Colonic mucosa (tissue), 4 donors: ENCODE results near the gene ZNF202. TPM values are rescaled to one million over a fixed set of nuclear protein-coding genes. Genes with fewer than 3 reads are reported as not detected.

Source experiments
- DNase-seq: peaks from one replicate; pipeline ENCODE4 v3.0.0-alpha.2; 2020
- H3K27ac ChIP-seq: fragments of 200-600 bp; one replicate; pipeline ENCODE4 v1.8.0; 2021
- H3K27me3 ChIP-seq: fragments of 200-600 bp; one replicate; pipeline ENCODE4 v1.8.0; 2021
- H3K36me3 ChIP-seq: fragments of 200-600 bp; one replicate; pipeline ENCODE4 v1.8.0; 2021
- H3K4me1 ChIP-seq: fragments of 200-600 bp; one replicate; pipeline ENCODE4 v1.8.0; 2021; ENCODE audit warnings: mild to moderate bottlenecking
- H3K4me3 ChIP-seq: fragments of 200-600 bp; one replicate; pipeline ENCODE4 v1.8.0; 2021
- H3K9ac ChIP-seq, 2 donors: one replicate each; pipeline ENCODE4 v1.7.0; 2013; ENCODE audit warnings: control low read depth in 2 of 2, low read depth in 2 of 2, low read length in 2 of 2
- H3K9me3 ChIP-seq: fragments of 200-600 bp; one replicate; pipeline ENCODE4 v1.8.0; 2021
- intact Hi-C: fragments of 100-400 bp; cut with DNase I; formaldehyde crosslinking; loops from one replicate; pipeline ENCODE4 v1.14.1; 2022
- total RNA-seq, 2 donors: library from RNA; stranded (reverse); fragmentation: NEBNext Ultra II Directional in 1 of 2; extraction: Animal tissue kit (Norgen Biotek cat#: 25700) in 1 of 2; gene quantifications; one replicate each; pipeline ENCODE4 v1.2.1, GENCODE V29; 2021
- TF ChIP-seq, protein P1 (sequence below): fragments of 200-600 bp; IDR thresholded peaks from one replicate; pipeline ENCODE4 v1.8.0; 2022; ENCODE audit warnings: antibody characterized with exemption, mild to moderate bottlenecking
- donor health status: healthy.
- donor health status: DM: no; HTN: no; CAD: no.
- donor health status: DM: no; HTN: no; CAD: no.

ZNF202 gene
- total RNA-seq, 2 donors from 2014 or later = 7.4 to 8.5 TPM

- Histone ChIP-seq H3K27me3 (no peaks in the 10 kb centered on the region), H3K9ac (no peak overlapping the region), H3K4me1 (no peaks in the 10 kb centered on the region), H3K27ac (no peak overlapping the region), H3K9me3 (no peaks in the 10 kb centered on the region), H3K36me3 (no peaks in the 10 kb centered on the region), H3K4me3 (no peak overlapping the region)
- DNase-seq = no peak
- intact Hi-C loops = no loop called here
- TF ChIP-seq, protein P1, sequence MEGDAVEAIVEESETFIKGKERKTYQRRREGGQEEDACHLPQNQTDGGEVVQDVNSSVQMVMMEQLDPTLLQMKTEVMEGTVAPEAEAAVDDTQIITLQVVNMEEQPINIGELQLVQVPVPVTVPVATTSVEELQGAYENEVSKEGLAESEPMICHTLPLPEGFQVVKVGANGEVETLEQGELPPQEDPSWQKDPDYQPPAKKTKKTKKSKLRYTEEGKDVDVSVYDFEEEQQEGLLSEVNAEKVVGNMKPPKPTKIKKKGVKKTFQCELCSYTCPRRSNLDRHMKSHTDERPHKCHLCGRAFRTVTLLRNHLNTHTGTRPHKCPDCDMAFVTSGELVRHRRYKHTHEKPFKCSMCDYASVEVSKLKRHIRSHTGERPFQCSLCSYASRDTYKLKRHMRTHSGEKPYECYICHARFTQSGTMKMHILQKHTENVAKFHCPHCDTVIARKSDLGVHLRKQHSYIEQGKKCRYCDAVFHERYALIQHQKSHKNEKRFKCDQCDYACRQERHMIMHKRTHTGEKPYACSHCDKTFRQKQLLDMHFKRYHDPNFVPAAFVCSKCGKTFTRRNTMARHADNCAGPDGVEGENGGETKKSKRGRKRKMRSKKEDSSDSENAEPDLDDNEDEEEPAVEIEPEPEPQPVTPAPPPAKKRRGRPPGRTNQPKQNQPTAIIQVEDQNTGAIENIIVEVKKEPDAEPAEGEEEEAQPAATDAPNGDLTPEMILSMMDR = no peak
Observed at GRCh38 chr11:123683428-123684170, 57.9 kb downstream of the ZNF202 start.

DNA sequence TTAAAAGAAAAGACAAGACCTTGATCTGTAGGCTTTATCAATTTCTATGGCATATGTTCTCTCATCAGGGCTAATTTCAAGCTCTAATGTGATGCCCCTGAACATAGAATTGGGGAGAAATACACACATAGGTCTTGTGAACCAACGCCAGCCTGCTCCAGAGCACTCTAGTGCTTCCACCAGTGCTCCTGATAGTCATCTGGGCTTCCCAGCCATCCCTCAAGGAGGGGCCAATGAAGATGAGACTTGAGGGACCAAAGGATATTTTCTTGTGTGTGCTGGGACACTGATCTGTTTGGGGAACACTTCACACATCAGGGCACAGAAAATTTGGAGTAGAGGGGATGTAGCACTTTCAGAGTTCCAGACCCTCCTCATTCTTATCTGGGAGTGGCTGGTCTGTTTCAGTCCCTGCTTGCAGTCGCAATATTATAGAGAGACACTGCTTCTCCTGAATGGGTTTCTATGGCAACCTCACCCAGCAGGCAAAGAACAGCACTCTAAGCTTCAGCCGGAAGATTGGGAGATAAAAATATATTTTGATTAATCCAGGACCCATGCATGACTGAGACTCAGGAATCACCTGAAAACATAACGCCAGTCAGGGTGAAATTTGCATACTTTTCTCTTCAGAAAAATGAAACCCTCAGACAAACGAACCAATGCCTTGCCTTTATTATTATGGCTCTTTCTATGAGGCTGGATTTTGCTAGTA lies 58.6 kb downstream of the ZNF202 start:
- Histone ChIP-seq H3K4me1 (no peaks in the 10 kb centered on the region), H3K27ac (no peak overlapping the region), H3K9me3 (no peaks in the 10 kb centered on the region), H3K27me3 (no peaks in the 10 kb centered on the region), H3K36me3 (no peaks in the 10 kb centered on the region), H3K9ac (no peak overlapping the region), H3K4me3 (no peak overlapping the region)
- no peak for DNase-seq
- intact Hi-C loops = no loop called here
- TF ChIP-seq, protein P1 = no peak

DNA sequence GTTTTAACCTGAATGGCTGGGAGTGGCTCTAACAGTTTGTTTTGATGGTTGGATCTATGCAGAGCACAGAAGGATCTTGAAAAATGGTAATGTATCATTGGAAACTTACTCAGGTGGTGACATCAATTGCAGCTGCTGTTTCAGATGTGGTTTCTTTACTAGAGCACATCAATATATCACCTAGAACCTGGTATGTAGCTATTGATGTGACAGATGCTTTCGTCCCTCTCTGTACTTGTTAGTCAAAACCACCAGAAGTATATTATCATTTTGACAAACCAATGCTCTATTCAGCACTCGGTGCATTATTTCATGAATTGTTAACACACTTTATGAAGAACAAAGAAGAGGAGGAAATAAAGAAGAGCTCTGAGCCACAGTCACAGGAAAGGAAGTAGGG lies 60.4 kb downstream of the ZNF202 start:
- no peaks in the 10 kb centered on the region for H3K27me3 ChIP-seq
- intact Hi-C loops = no loop called here
- H3K4me1 ChIP-seq = no peaks in the 10 kb centered on the region
- H3K36me3 ChIP-seq = no peaks in the 10 kb centered on the region
- no peak overlapping the region for H3K27ac ChIP-seq
- no peak overlapping the region for H3K9ac ChIP-seq
- H3K9me3 ChIP-seq = no peaks in the 10 kb centered on the region
- TF ChIP-seq, protein P1 = no peak
- H3K4me3 ChIP-seq = no peak overlapping the region
- DNase-seq = no peak

DNA sequence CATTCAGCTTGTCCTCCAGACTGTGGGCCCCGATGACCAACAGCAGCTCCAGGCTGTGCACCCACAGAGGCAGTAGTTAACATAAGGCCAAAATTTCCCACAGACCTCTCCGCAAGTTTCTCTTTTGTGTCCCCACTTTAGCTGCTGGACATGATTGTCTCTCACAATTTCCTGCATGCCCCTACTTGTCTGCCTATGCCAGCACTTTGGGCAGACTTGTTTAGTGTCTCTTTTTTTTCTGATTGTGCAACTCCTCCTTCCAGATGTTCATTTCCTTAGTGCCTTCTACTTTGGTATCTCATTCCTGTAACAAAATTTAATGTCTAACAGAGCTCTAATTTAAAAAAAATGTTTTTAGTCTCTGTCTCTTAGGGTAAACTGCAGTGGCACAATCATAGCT lies 63.2 kb downstream of the ZNF202 start:
- no peak overlapping the region for H3K27ac ChIP-seq
- no peaks in the 10 kb centered on the region for H3K4me1 ChIP-seq
- DNase-seq = no peak
- H3K27me3 ChIP-seq = no peaks in the 10 kb centered on the region
- no peak overlapping the region for H3K4me3 ChIP-seq
- no peaks in the 10 kb centered on the region for H3K9me3 ChIP-seq
- H3K9ac ChIP-seq = no peak overlapping the region
- intact Hi-C loops = no loop called here
- TF ChIP-seq, protein P1 = no peak
- H3K36me3 ChIP-seq = no peaks in the 10 kb centered on the region

DNA sequence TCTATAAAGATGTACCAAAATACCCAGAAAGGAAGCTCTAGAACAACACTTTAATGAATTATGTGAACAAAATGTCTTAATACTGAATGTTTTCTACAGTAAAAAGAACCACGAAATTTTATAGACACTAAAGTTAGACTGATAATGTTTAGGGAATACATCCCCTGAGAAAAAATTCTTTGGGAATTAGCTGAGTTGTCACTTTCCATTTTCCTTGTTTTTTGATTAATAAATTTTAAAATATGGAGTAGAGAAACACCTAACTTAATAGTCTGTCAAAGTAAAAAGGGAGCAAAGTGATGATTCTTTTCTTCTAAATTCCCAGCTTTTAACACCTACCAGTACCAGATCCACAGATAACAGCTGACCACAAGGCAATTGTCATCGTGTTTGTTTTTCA lies 64.0 kb downstream of the ZNF202 start:
- Histone ChIP-seq H3K36me3 (no peaks in the 10 kb centered on the region), H3K27ac (no peak overlapping the region), H3K27me3 (no peaks in the 10 kb centered on the region), H3K4me3 (no peak overlapping the region), H3K9ac (no peak overlapping the region), H3K9me3 (no peaks in the 10 kb centered on the region), H3K4me1 (no peaks in the 10 kb centered on the region)
- intact Hi-C loops = no loop called here
- DNase-seq = no peak
- TF ChIP-seq, protein P1 = no peak
